MG63 (cell line): ENCODE results near the gene RGS6. TPM values are rescaled to one million over a fixed set of nuclear protein-coding genes. Genes with fewer than 3 reads are reported as not detected.
A peak's percentile ranks its signal among the peaks of the same experiment; 100 is the strongest.

Experiments used
- DNase-seq: peaks from one replicate; pipeline ENCODE4 v3.0.0-alpha.2; 2020
- H3K27me3 ChIP-seq: fragments of 250-450 bp; sonication (Bioruptor Pico); 2 replicates; pipeline ENCODE4 v1.5.1; 2020; ENCODE audit warnings: mild to moderate bottlenecking, moderate library complexity
- H3K36me3 ChIP-seq: fragments of 250-450 bp; sonication (Bioruptor Pico); 2 replicates; pipeline ENCODE4 v1.5.1; 2020; ENCODE audit warnings: mild to moderate bottlenecking, moderate library complexity
- H3K4me3 ChIP-seq: fragments of 250-450 bp; sonication (Bioruptor Pico); 2 replicates; pipeline ENCODE4 v1.5.1; 2020; ENCODE audit warnings: mild to moderate bottlenecking, moderate library complexity
- H3K9me3 ChIP-seq: fragments of 250-450 bp; sonication (Bioruptor Pico); 2 replicates; pipeline ENCODE4 v1.5.1; 2020; ENCODE audit warnings: mild to moderate bottlenecking, moderate library complexity
- total RNA-seq: library from RNA; depleted of rRNA; stranded (reverse); fragments of >200 nt; shearing (Covaris generic); gene quantifications from 2 replicates; pipeline ENCODE4 v1.2.3, GENCODE V29; 2014; ENCODE audit warnings: low replicate concordance

The RGS6 gene
- total RNA-seq, 1 experiment from 2014 or later: not detected

DNA sequence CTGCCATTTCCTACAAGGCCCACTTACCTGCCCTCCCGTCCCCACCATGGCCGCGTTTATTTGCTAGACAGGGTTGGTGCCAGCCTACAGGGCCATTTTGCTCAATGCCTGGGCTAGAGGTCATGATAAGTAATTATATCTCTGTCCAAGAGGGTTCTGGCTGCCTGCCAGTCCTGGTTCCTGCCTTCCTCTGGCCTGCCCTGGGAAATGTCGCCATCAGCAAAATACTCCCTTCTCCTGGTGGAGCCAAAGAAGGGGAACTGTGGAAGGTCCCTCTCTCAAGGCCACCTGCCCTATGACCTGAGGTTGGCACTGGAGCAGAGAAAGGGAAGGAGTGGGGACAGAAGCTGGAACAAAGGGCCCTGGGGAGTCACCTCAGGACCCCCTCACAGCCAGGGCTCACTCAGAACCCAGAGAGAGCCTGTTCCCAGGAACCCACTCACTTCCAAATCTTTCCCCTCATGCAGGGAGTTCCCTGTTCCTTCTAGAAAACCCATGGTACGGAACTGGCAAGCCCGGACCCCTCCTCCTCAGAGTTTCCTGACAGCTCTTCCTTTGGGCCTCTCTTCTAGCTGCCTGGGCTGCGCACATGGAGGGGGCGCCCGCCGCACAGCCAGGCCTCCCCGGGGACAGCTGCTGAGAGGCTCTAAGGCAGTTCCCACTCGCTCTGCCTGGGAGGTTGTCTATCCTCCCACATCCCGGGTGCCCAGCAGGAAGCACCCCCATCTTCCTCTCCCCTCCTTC lies 681.2 kb downstream of the RGS6 start:
- Histone ChIP-seq H3K27me3 (no peaks in the 10 kb centered on the region), H3K36me3 (no peaks in the 10 kb centered on the region), H3K4me3 (no peak overlapping the region), H3K9me3 (no peaks in the 10 kb centered on the region)
- peak; percentile 52 for DNase-seq

DNA sequence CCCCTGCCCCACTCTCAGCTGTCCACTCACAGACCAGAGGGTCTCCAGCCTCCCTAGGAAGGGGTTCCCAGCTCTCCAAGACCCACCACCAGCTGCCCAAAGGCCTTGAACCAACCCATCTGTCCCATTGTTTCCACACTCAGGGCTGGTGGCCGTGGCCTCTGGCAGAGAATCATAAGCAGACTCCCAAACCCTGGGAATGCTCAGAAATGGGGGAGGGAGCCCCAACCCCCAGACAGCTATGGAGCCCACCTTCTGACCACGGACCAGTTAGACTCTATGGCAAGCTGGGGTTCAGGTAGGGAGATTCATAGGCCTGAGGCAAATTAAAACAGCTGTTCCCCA lies 681.7 kb downstream of the RGS6 start:
- Histone ChIP-seq H3K9me3 (no peaks in the 10 kb centered on the region), H3K4me3 (no peak overlapping the region), H3K27me3 (no peaks in the 10 kb centered on the region), H3K36me3 (no peaks in the 10 kb centered on the region)
- no peak for DNase-seq

DNA sequence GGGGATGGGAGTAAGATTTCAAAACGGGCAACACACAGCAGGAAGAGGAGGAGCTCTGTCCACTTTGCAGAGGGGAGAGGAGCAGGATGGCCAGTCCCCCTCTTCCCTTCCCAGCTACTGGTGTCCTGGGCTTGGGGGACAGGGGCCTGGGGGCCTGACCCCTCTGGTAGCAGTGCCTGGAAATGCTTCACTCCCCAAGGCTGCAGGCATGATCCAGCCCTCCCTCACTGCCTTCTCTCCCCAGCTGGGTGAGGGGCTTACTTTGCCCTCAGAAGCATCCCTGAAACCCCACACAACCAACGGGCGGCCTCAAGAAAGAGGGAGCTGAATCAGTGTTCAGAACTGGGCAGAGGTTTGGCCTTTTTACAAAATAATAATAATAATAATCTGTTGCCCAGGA lies 682.1 kb downstream of the RGS6 start:
- Histone ChIP-seq H3K4me3 (no peak overlapping the region), H3K27me3 (no peaks in the 10 kb centered on the region), H3K9me3 (no peaks in the 10 kb centered on the region), H3K36me3 (no peaks in the 10 kb centered on the region)
- DNase-seq: no peak

DNA sequence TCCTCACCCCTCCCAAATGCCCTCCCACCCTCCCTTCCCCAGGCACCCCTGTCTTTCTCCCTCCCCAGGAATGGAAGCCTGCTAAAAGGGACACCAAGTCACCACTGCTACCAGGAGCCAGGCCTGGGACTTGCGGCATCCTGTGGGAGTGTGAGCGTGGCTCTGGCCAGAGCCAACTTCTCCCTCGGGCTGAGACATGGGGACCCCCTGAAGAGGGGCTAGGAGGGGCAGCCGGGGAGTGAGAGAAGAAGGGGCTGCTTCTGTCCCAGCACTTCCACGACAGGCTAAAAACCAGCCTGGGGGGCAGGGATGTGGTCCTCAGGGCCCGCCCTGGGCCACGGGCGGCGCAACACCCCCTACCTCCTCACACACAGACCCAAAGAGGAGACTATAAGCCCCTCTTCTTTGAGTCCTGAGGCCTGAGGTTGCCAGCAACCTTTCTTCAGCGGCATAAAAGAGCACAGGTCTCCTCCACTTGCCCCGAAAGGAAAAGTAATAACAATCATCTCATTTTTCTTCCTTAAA lies 682.7 kb downstream of the RGS6 start:
- DNase-seq: no peak
- H3K36me3 ChIP-seq: no peaks in the 10 kb centered on the region

DNA sequence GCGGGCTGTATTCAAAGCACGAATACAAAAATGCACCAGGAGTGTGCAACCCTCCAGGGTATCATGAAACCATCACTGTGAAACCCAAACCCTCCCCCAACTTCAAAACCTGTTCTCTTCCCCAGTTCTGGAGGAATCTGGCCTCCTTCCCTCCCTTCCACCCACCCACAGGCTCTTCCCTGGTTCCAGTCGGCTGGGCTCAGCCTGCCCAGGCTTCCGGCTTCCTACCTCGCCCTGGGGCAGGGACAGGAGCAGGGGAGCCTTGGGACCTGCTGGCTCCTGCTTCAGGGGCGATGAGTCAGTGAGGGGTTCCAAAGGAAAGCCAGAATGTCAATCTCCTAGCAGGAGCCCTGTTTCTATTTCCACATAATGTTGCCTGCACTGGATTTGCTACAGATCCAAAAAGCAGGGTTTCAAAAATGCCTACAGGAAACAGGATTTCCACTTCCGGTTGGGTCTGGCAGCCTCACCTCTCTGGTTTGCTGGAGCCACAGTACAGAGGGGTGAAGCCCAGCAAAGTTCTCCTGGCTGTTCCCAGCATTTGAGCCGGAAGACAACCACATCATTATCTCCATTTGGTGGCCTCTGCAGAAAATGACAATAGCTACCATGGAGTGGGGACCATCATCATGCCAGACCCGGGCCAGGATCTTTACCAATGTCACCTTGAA lies 683.4 kb downstream of the RGS6 start:
- Histone ChIP-seq H3K27me3 (no peaks in the 10 kb centered on the region), H3K4me3 (no peak overlapping the region), H3K36me3 (no peaks in the 10 kb centered on the region), H3K9me3 (no peaks in the 10 kb centered on the region)
- peak; percentile 89 for DNase-seq

More for the DNA sequence above, 682.7 kb downstream of the RGS6 start:
- Histone ChIP-seq H3K27me3 (no peaks in the 10 kb centered on the region), H3K9me3 (no peaks in the 10 kb centered on the region), H3K4me3 (no peak overlapping the region)
